OCI-LY7 (cell line): ENCODE measurements around the gene ADO. TPM values are rescaled to one million over a fixed set of nuclear protein-coding genes. Genes with fewer than 3 reads are reported as not detected.
A peak's percentile ranks its signal among the peaks of the same experiment; 100 is the strongest.

Source experiments
- BruUV-seq: library from RNA; stranded (reverse); fragments of 400-500 nt; replicated peaks from 2 replicates; lab custom pipeline; 2021; lab: Mats Ljungman, UMichigan
- CTCF ChIA-PET: fragments of 300-600 bp; sonication (Branson Sonifier 250); formaldehyde crosslinking; loops from one replicate; lab custom pipeline; 2022; ENCODE audit warnings: antibody characterized with exemption; ENCODE audit not compliant: unreplicated experiment; lab: Charles Lee
- POLR2A ChIA-PET: fragments of 300-600 bp; sonication (Branson Sonifier 250); formaldehyde crosslinking; loops from one replicate; lab custom pipeline; 2022; ENCODE audit warnings: antibody characterized with exemption; lab: Charles Lee
- DNase-seq: peaks from one replicate; pipeline ENCODE4 v3.0.0-alpha.2; 2015; ENCODE audit warnings: low spot score
- H2AFZ ChIP-seq: fragments of 200-600 bp; sonication (generic), shearing (Covaris generic); 2 replicates; pipeline ENCODE4 v1.6.1; 2014; ENCODE audit warnings: mild to moderate bottlenecking, antibody characterized with exemption, low read length, moderate library complexity
- H3K27ac ChIP-seq: fragments of 200-600 bp; sonication (generic); 2 replicates; pipeline ENCODE4 v1.5.1; 2014; ENCODE audit warnings: mixed run types, low read depth, mild to moderate bottlenecking, moderate library complexity, low read length, inconsistent platforms; ENCODE audit not compliant: poor library complexity, severe bottlenecking
- H3K36me3 ChIP-seq: fragments of 200-600 bp; sonication (generic); 2 replicates; pipeline ENCODE4 v1.6.1; 2014; ENCODE audit warnings: mild to moderate bottlenecking, antibody characterized with exemption, low read length, moderate library complexity, mixed read lengths; ENCODE audit not compliant: insufficient read depth
- H3K4me1 ChIP-seq: fragments of 200-600 bp; sonication (generic); 2 replicates; pipeline ENCODE4 v1.5.1; 2014; ENCODE audit warnings: mild to moderate bottlenecking, low read length; ENCODE audit not compliant: insufficient read depth, poor library complexity, severe bottlenecking
- H3K4me2 ChIP-seq: fragments of 200-600 bp; sonication (generic); 2 replicates; pipeline ENCODE4 v1.6.1; 2014; ENCODE audit warnings: mild to moderate bottlenecking, low read length
- H3K4me3 ChIP-seq: fragments of 200-600 bp; sonication (generic); 2 replicates; pipeline ENCODE4 v1.5.1; 2014; ENCODE audit warnings: mild to moderate bottlenecking, low read depth, low read length; ENCODE audit not compliant: poor library complexity, severe bottlenecking
- H3K79me2 ChIP-seq: fragments of 200-600 bp; sonication (generic); 2 replicates; pipeline ENCODE4 v1.6.1; 2016; ENCODE audit warnings: low read depth, mild to moderate bottlenecking, low read length, moderate library complexity, mixed read lengths; ENCODE audit not compliant: insufficient read depth
- H3K9me2 ChIP-seq: fragments of 200-600 bp; sonication (generic); 2 replicates; pipeline ENCODE4 v1.6.1; 2016; ENCODE audit warnings: mild to moderate bottlenecking, low read length, mixed read lengths; ENCODE audit not compliant: insufficient read depth
- H3K9me3 ChIP-seq: fragments of 200-600 bp; sonication (generic); 2 replicates; pipeline ENCODE4 v1.6.1; 2014; ENCODE audit warnings: mild to moderate bottlenecking, mixed run types, low read length, mixed read lengths
- H4K20me1 ChIP-seq: fragments of 200-600 bp; sonication (generic); 2 replicates; pipeline ENCODE4 v1.6.1; 2014; ENCODE audit warnings: mild to moderate bottlenecking, antibody characterized with exemption, low read length, moderate library complexity, mixed read lengths; ENCODE audit not compliant: insufficient read depth
- EZH2phosphoT487 ChIP-seq: fragments of 200-600 bp; sonication (generic); IDR thresholded peaks from 2 replicates; pipeline ENCODE4 v1.6.1; 2018; ENCODE audit warnings: low read depth, borderline replicate concordance, mild to moderate bottlenecking, mixed run types, antibody characterized with exemption, low read length, moderate library complexity, mixed read lengths
- intact Hi-C: fragments of 100-400 bp; cut with micrococcal nuclease; formaldehyde crosslinking; loops from one replicate; pipeline ENCODE4 v1.10.0; 2022; ENCODE audit not compliant: unreplicated experiment
- total RNA-seq, 2 experiments: library from RNA; depleted of rRNA in 1 of 2; stranded (reverse); fragments of >200 nt in 1 of 2; shearing (Covaris generic) in 1 of 2; gene quantifications; 2 replicates each; pipeline ENCODE4 v1.2.3, GENCODE V29; 2014 to 2022
- TF ChIP-seq, protein P1 (sequence below): fragments of 200-600 bp; sonication (generic); conservative IDR thresholded peaks from 2 replicates; pipeline ENCODE4 v1.5.1; 2014; ENCODE audit warnings: mild to moderate bottlenecking, antibody characterized with exemption, low read length, moderate library complexity, mixed read lengths

Gene ADO
- total RNA-seq, 2 experiments from 2014 or later, result 30.3 to 43.1 TPM

- Histone ChIP-seq H3K9me2 (no peaks in the 10 kb centered on the region), H3K79me2 (no peaks in the 10 kb centered on the region), H4K20me1 (no peaks in the 10 kb centered on the region), H3K4me3 (peak overlapping the region; percentile 2), H3K4me1 (peaks cover 21% of the 10 kb centered on the region), H3K36me3 (no peaks in the 10 kb centered on the region), H3K9me3 (no peaks in the 10 kb centered on the region), H2AFZ (peak overlapping the region; percentile 88; the same call in 1 of the 2 replicates), H3K27ac (no peak overlapping the region), H3K4me2 (peak overlapping the region; percentile 50)
- peak; percentile 40 for DNase-seq
- intact Hi-C loops, result no loop called here
- ChIA-PET POLR2A (interaction anchor here (0.7 kb wide), 1 partner anchor 291 kb away, joined by 3 read pairs; no protein-coding TSS in a partner anchor), CTCF (no interaction called here)
- TF ChIP-seq EZH2phosphoT487, result no peak
- TF ChIP-seq, protein P1, sequence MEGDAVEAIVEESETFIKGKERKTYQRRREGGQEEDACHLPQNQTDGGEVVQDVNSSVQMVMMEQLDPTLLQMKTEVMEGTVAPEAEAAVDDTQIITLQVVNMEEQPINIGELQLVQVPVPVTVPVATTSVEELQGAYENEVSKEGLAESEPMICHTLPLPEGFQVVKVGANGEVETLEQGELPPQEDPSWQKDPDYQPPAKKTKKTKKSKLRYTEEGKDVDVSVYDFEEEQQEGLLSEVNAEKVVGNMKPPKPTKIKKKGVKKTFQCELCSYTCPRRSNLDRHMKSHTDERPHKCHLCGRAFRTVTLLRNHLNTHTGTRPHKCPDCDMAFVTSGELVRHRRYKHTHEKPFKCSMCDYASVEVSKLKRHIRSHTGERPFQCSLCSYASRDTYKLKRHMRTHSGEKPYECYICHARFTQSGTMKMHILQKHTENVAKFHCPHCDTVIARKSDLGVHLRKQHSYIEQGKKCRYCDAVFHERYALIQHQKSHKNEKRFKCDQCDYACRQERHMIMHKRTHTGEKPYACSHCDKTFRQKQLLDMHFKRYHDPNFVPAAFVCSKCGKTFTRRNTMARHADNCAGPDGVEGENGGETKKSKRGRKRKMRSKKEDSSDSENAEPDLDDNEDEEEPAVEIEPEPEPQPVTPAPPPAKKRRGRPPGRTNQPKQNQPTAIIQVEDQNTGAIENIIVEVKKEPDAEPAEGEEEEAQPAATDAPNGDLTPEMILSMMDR, result no peak
- BruUV-seq, result no TSS peak
These were observed 48.6 kb upstream of the ADO start for GRCh38 chr10:62755662-62756653.

DNA sequence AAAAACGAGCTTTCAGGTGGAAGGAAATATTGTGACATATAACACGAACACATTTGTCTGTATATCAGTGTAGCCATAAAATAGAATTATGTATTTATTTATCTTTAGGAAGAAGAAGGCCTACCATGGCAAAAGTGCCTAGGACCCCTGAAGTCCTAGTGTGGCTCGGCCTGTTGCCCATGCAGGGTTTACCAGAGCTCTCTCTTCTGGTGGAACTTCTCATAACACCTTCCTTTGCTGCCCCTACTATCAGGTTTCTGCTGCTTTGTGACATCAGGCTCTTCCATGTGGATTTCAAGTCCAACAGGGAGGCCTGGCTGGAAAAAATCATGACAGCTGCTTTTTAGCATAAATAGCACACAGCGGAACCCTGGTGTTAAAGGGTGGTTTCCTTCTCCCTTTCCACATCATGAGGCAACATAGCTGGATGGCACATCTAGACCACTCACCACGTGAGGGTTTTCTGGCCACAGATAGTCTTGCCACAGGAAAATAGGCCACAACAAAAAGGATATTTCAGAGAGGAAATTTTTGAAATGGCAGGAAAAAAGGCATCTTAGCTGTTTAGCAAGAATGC is 44.8 kb upstream of the ADO start:
- TF ChIP-seq, protein P1, result no peak
- no peak for TF ChIP-seq EZH2phosphoT487
- no peaks in the 10 kb centered on the region for H3K36me3 ChIP-seq
- H3K4me1 ChIP-seq, result peaks cover 20% of the 10 kb centered on the region
- H2AFZ ChIP-seq, result no peak overlapping the region
- H3K9me3 ChIP-seq, result no peaks in the 10 kb centered on the region
- no peak overlapping the region for H3K4me2 ChIP-seq
- no peaks in the 10 kb centered on the region for H3K79me2 ChIP-seq
- DNase-seq, result no peak
- no peaks in the 10 kb centered on the region for H3K9me2 ChIP-seq
- intact Hi-C loops, result no loop called here
- BruUV-seq, result no TSS peak
- H3K4me3 ChIP-seq, result no peak overlapping the region
- ChIA-PET CTCF (no interaction called here), POLR2A (interaction anchor here (0.9 to 2.1 kb wide), 5 partner anchors 9 to 20 kb away, joined by 3 to 15 read pairs (median 4); no protein-coding TSS in a partner anchor)
- no peaks in the 10 kb centered on the region for H4K20me1 ChIP-seq
- no peak overlapping the region for H3K27ac ChIP-seq
